G401 (cell line): ENCODE results near the gene TRAPPC14. TPM values are rescaled to one million over a fixed set of nuclear protein-coding genes. Genes with fewer than 3 reads are reported as not detected.
"Not testable (repeated sequence)": the region's sequence is repeated elsewhere in the genome, so short reads cannot be mapped to it uniquely, and the experiment has no call there.

Source experiments
- DNase-seq: peaks from one replicate; pipeline ENCODE4 v3.0.0-alpha.2; 2015; ENCODE audit warnings: low spot score
- in situ Hi-C: cut with HindIII; loops from 2 replicates; pipeline ENCODE4 v1.10.0; 2016; ENCODE audit warnings: low sequenced_read_pairs, mixed read lengths
- total RNA-seq: library from RNA; depleted of rRNA; stranded (reverse); fragments of >200 nt; shearing (Covaris generic); gene quantifications from 2 replicates; pipeline ENCODE4 v1.2.3, GENCODE V29; 2014; rRNA removed

The TRAPPC14 gene
- total RNA-seq = 9.0 and 14.4 TPM in 2 replicates

GRCh38 chr7:100158229-100159098 is at the start of gene TRAPPC14:
TRAPPC14 (minus strand) TSS chr7:100158723; CDS start chr7:100158499, 224 bp downstream.
- peak; percentile 85 for DNase-seq

DNA sequence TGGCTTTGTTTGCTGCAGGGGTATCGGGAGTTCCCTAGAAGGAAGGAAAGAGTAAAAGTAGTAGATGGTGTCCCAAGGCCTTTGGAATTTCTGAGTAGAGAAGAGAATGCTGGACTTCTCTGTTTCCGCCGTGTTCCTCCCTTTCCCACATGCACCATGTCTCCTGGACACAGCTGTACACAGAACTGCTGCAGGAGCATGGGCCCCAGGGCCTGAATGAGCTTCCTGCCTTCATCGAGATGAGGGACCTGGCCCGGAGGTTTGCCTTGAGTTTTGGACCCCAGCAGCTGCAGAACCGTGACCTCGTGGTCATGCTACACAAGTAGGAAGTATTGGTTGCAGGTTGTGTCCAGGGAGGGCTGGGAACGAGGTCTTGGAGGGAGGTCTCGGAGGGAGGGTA is 45.9 kb upstream of the TRAPPC14 start:
- in situ Hi-C loops = no loop called here
- DNase-seq = no peak

More at GRCh38 chr7:100158229-100159098, at the start of gene TRAPPC14:
- in situ Hi-C loops = no loop called here

- DNase-seq = no peak
- in situ Hi-C loops = no loop called here
These were observed 42.2 kb upstream of the TRAPPC14 start for GRCh38 chr7:100200693-100201092.

- no peak for DNase-seq
- in situ Hi-C loops = no loop called here
These were observed 39.7 kb upstream of the TRAPPC14 start for GRCh38 chr7:100198266-100198665.

DNA sequence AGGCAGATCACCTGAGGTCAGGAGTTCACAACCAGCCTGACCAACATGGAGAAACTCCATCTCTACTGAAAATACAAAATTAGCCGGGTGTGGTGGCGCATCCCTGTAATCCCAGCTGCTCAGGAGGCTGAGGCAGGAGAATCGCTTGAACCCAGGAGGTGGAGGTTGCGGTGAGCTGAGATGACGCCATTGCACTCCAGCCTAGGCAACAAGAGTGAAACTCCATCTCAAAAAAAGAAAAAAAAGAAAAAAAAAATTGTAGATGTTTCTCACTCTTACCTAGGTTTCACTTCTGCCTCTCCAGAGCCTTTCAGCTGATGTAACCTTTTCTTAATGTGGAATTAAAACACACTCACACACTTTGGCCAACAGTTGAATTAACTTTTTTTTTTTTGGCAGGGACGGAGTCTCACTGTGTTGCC is 37.4 kb upstream of the TRAPPC14 start:
- DNase-seq, in situ Hi-C loops: not testable (repeated sequence)

GRCh38 chr7:100195222-100195621 is 36.7 kb upstream of the TRAPPC14 start:
- in situ Hi-C loops = no loop called here
- DNase-seq = no peak

DNA sequence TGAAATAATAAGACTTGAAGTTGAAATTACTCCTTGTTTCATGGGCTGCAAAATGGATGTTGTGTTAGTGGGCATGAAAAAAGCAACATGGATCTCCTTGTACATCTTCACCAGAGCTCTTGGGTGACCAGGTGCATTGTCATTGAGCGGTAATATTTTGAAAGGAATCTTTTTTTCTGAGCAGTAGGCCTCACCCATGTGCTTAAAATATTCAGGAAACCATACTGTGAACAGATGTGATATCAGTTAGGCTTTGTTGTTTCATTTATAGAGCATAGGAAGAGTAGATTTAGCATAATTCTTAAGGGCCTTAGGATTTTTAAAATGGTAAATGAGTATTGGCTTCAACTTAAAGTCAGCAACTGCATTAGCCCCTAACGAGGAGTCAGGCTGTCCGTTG is 34.4 kb upstream of the TRAPPC14 start:
- in situ Hi-C loops = no loop called here
- no peak for DNase-seq

DNA sequence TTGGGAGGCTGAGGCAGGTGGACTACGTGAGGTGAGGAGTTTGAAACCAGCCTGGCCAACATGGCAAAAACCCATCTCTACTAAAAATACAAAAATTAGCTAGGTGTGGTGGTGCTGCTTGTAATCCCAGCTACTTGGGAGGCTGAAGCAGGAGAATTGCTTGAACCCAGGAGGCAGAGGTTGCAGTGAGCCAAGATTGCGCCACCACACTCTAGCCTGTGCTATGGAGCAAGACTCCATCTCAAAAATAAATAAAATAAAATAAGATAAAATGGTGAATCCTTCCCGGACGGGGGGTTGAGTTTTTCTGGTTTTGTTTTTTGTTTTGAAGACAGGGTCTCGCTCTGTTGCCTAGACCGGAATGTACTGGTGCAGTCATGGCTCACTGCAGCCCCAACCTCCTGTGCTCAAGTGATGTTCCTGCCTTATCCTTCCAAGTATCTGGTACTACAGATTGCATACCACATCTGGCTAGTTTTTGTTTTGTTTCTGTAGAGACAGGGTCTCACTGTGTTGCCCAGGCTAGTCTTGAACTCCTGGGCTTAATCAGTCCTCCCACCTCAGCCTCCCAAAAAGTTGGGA is 33.8 kb upstream of the TRAPPC14 start:
- in situ Hi-C loops, DNase-seq: not testable (repeated sequence)

DNA sequence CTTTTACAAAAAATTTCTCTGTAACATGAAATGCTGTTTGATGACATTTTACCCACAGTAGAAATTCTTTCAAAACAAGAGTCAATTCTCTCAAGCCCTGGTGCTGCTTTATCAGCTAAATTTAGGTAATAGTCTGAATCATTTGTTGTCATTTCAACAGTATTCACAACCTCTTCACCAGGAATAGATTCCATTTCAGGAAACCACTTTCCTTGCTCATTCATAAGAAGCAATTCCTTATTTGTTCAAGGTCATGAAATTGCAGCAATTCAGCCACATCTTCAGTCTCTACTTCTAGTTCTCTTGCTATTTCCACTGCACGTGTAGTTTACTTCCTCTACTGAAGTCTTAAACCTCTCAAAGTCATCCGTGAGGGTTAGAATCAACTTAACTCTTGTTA is 33.3 kb upstream of the TRAPPC14 start:
- in situ Hi-C loops = no loop called here
- DNase-seq = no peak

GRCh38 chr7:100190048-100190711 is 31.7 kb upstream of the TRAPPC14 start:
- in situ Hi-C loops = no loop called here
- no peak for DNase-seq

DNA sequence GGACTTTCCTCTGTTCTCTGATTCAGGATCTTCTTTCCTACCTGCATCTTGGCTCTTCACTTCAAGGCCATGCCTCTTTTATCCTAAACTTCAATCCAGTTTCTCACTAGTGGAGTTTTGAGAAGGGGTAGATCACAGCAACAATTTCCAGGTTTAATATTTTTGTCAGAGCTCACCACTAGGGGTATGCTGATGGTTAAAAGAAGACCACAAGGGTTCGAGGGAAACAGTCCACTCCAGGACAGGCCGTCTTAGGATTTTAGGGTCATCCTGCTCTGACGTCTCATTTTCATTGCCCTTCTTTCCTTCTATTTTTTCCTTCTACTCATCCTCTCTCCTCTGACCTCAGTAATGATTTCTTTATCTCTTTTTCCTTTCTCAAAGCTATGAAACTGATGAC is 30.5 kb upstream of the TRAPPC14 start:
- no peak for DNase-seq
- in situ Hi-C loops = no loop called here

- in situ Hi-C loops = no loop called here
These were observed 27.2 kb upstream of the TRAPPC14 start for GRCh38 chr7:100185726-100186125.

GRCh38 chr7:100183090-100183489 is 24.6 kb upstream of the TRAPPC14 start:
- DNase-seq, in situ Hi-C loops: not testable (repeated sequence)

More at GRCh38 chr7:100185726-100186125, 27.2 kb upstream of the TRAPPC14 start:
- no peak for DNase-seq

GRCh38 chr7:100182616-100183015 is 24.1 kb upstream of the TRAPPC14 start:
- in situ Hi-C loops, DNase-seq: not testable (repeated sequence)

- in situ Hi-C loops = not testable (repeated sequence)
These were observed 21.6 kb upstream of the TRAPPC14 start for GRCh38 chr7:100180084-100180483.

DNA sequence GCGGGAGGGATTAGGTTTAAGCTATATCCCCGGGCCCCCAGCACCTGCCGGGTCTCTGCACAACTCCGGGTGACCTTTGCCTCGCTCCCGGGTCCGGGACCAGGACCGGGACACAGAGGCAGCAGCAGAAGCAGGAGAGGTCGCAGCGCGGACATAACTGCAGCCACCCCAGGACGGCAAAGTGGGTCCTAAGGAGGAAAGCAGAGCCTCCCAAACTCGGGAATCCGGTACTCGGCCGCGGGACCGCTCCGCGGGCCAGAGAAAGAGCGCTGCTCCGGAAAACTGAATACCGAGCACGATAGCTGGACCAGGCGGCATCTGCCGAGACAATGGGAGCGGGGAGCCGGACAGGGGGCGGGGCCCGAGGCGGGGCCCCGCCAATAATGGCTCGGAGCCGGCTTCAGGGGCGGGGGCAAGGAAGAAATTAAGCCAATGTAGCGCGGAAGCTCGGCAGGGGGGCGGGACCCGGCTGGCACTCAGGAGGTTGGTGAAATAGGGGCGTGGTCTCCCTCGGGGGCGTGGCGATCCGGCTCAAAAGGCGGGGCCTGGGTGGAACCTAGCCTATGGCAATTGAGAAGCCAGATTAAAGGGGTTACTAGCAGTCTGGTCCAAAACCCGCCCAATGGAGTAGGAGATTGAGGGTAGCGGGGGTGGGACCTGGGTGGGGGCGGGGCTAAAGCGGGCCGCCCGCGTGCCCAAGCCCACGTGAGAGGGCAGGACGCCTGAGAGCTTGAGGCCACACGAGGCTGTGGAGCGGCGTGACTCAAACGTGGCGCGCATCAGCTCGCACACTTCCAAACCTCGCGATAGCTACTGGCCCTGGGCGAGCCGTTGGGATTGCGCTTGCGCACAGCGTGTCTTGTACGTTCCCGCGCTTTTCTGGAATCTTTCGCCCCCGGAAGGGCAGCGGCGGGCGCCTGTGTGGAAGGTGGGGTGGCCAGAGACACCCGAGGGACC is 18.8 kb upstream of the TRAPPC14 start, which contains the start of the genes GPC2 and STAG3:
TSS of gene GPC2 (minus strand) at position 337 of the 957 bp plus-strand sequence. CDS start at position 155, 182 bp downstream.
TSS of gene STAG3 (plus strand) at position 874 of the 957 bp plus-strand sequence. CDS start 2,639 bp downstream, outside the sequence.
- in situ Hi-C loops = no loop called here

More at GRCh38 chr7:100180084-100180483, 21.6 kb upstream of the TRAPPC14 start:
- DNase-seq = not testable (repeated sequence)

DNA sequence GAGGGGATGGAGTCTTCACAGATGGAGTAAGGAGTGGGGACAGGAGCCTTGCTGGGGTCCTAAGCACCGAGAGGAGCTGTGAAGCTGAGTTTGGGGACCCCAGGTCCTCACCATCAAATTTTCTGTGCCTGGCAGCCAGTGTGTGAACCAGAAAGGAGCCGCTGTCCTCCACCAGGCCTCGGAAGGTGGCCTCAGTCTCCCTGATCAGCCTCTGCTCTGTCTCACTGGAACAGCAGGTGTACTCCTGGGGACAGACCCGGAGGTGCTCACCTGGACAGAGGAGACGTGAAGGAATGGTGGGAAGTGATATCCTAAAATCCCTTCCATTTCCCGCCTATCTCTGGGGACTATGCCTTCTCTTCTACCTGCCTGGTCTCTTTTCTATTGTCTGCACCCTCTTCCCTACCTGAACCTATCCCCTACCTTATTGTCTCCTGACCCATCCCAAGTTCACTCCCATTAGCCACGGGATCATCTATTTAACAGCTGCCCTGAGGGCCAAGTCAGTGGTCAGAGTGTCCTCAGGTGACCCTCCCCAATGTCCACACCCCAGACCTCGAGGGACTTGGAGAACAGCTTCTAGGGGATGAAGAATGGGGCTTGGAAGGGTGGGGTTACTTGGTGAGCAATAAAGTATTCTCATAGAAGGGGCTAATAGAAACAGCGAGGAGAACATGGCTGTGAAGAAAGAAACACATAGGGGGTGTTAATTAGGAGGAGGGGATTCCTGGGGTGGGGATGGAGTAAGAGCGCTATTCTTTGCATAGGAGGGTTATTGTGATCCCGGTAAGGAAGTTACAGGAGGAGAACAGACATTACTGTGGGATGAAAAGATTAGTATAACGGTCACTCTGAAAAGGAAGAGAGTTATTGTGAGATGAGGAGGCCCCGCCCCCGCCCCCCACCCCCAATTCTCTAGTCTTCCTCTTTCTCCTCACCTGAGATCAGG is 17.8 kb upstream of the TRAPPC14 start:
- no peak for DNase-seq
- in situ Hi-C loops = no loop called here

More for the DNA sequence above, 18.8 kb upstream of the TRAPPC14 start, which contains the start of the genes GPC2 and STAG3:
- DNase-seq = peak; percentile 81
